Kidney capillary endothelial cell (primary cell): ENCODE data around the gene TBC1D20.
A peak's percentile ranks its signal among the peaks of the same experiment; 100 is the strongest.

Experiments
- DNase-seq: peaks from one replicate; pipeline ENCODE4 v3.0.0-alpha.2; 2018; ENCODE audit warnings: low spot score

Gene TBC1D20

GRCh38 chr20:437787-438486 is 24.4 kb downstream of the TBC1D20 start:
- DNase-seq, result no peak

- no peak for DNase-seq
Measured at GRCh38 chr20:436476-436875, 25.9 kb downstream of the TBC1D20 start.

GRCh38 chr20:435558-435957 is 26.8 kb downstream of the TBC1D20 start:
- DNase-seq, result no peak

- no peak for DNase-seq
Measured at GRCh38 chr20:434661-435419, 27.5 kb downstream of the TBC1D20 start.

- DNase-seq, result no peak
Measured at GRCh38 chr20:434221-434620, 28.1 kb downstream of the TBC1D20 start.

GRCh38 chr20:433300-433975 is 28.9 kb downstream of the TBC1D20 start:
- no peak for DNase-seq

GRCh38 chr20:432677-433299 is 29.5 kb downstream of the TBC1D20 start:
- DNase-seq, result no peak

GRCh38 chr20:432208-432607 is 30.1 kb downstream of the TBC1D20 start:
- DNase-seq, result no peak

GRCh38 chr20:431012-431904 is 31.1 kb downstream of the TBC1D20 start:
- DNase-seq, result peak; percentile 74

- no peak for DNase-seq
Measured at GRCh38 chr20:430091-430999, 32.0 kb downstream of the TBC1D20 start.

GRCh38 chr20:428658-429200 is 33.6 kb downstream of the TBC1D20 start:
- no peak for DNase-seq

- no peak for DNase-seq
Measured at GRCh38 chr20:427849-428657, 34.3 kb downstream of the TBC1D20 start.

- no peak for DNase-seq
Measured at GRCh38 chr20:427401-427800, 34.9 kb downstream of the TBC1D20 start.

GRCh38 chr20:426566-426965 is 35.8 kb downstream of the TBC1D20 start:
- no peak for DNase-seq

- no peak for DNase-seq
Measured at GRCh38 chr20:421685-422250, 40.6 kb downstream of the TBC1D20 start.

GRCh38 chr20:420721-421574 is 41.4 kb downstream of the TBC1D20 start:
- no peak for DNase-seq

- DNase-seq, result no peak
Measured at GRCh38 chr20:420166-420620, 42.1 kb downstream of the TBC1D20 start.
